ENCODE results near the gene ZFPM1.
"Not testable (repeated sequence)": the region's sequence is repeated elsewhere in the genome, so short reads cannot be mapped to it uniquely, and the experiment has no call there.

The ZFPM1 gene

DNA sequence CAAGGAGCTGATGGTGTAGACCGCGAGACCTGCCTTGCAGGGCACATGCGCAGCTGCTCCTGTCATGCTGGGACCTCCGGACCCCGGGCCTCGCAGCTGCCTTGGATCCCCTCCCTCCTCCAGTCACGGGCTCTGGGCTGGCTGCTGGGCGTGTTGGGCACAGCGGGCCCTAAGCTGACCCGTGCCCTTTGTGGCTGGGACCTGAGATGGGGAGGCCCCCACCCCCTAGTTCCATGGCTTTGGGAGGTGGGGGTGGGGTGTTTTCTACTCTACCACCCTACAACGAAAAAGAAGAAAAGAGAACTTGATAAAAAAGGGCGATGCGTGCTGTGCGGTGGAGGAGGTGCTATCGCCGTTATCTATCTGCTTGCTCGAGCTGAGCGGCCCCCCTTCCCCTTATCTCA, 14.5 kb downstream of the ZFPM1 start:
- no peak for DNase-seq

DNA sequence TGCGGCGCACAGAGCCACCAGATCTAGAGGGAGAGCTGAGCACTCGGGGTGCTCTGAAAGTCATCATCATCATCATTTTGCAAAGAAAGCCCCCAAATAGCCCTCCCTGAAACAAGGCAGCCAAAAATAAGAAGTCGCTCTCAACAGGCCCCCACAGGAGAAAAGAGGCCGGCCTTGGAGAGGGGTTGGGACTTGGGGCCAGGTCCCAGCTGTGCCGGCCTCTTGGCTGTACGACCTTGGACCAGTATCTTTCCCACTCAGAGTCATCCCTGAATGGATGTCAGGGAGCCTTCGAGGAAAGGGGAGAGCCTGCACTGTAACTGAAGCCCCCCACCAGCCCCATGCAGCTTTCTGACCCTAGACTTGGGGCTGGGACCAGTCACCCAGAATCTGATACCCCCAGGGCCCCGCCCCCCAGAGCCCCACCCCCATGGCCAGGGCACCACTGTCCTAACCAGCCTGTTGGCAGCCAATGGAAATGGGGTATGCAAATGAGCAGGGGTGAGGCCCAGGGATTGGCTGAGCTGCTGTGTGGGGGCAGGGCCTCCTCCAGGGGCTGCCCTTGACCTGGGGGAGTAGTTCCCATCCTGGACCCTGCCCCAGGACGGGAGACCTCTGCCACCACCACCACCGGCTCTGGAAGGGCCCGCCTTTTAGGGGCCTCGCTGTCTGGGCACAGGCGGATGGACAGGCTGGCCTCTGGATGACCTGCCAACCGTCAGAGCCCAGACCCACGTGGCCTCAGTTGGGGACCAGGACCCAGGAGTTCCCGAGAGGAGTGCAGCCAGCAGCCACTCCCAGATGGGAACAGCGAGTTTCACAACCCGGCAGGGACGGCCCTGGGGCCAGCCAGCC, 15.4 kb downstream of the ZFPM1 start:
- DNase-seq: no peak

DNA sequence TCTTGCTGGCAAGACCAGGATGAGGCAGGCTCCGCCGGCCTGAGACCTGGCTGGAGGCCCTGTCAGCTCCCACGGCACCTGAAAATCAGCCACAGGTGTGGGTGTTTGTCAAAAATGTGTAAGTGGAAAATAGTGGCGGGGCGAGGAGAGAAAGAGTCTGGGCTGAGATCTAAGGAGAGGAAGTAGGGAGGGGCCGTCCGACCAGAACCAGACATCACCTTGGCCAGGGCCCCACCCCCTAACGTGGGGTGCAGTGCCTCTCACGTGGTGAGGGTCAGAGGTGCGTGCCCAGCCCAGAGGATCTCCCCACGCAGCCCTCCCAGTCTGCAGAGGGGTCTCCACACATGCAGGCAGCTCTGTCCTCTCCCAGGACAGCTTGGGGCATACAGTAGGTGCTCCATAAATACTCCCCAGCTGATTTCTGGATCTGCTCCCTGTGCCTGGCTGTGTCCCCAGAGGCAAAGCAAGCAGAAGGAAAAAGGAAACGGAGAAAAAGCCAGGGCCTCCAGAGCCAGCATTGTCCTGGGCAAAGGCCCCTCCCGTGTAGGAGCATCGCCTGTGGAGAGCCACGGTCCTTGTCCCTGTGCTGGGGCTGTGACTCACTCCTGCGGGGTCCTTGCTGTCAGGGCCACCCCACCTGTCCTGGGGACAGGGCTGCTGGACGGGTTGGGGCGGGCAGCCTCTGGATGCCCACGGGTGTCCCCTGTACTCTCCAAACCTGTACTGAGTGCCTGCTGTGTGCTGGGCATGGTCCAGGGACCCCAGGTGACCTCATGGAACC, 16.7 kb downstream of the ZFPM1 start:
- no peak for DNase-seq

DNA sequence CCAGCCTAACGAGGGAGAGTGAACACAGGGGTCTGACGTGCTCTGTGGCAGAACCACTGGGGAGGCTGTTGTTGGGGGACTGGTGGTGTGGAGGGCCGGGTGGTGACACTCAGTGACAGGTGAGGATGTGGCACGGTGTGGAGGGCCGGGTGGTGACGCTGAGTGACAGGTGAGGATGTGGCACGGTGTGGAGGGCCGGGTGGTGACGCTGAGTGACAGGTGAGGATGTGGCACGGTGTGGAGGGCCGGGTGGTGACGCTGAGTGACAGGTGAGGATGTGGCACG, 17.3 kb downstream of the ZFPM1 start:
- not testable (repeated sequence) for DNase-seq

DNA sequence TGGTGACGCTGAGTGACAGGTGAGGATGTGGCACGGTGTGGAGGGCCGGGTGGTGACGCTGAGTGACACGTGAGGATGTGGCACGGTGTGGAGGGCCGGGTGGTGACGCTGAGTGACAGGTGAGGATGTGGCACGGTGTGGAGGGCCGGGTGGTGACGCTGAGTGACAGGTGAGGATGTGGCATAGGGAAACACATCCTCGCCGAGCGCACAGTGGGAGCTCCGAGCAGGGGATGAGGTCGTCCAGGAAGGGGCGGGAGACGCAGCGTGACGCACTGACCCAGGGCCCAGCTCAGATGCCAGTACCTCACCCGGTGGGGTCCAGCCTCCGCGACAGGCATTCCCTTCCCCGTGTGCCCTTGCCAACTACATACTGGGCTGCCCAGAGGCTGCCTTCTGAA, 17.6 kb downstream of the ZFPM1 start:
- DNase-seq: not testable (repeated sequence)

DNA sequence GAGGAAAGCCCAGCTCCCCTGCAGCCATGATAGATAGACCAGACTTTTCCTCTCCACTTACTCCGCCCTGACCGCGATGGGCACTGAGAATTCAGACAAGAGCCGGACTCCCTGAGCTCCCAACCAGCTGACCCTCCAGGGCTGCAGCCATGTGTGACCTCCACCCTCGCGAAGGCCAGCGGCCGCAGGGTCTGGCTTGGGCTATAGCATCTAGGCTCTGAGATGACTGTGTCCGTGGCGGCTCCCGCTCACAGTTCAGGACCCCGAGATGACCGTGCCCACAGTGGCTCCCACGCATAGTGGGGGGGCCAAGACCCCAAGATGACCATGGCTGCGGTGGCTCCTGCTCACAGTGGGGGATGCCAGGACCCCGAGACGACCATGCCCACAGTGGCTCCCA, 18.0 kb downstream of the ZFPM1 start:
- DNase-seq: no peak

DNA sequence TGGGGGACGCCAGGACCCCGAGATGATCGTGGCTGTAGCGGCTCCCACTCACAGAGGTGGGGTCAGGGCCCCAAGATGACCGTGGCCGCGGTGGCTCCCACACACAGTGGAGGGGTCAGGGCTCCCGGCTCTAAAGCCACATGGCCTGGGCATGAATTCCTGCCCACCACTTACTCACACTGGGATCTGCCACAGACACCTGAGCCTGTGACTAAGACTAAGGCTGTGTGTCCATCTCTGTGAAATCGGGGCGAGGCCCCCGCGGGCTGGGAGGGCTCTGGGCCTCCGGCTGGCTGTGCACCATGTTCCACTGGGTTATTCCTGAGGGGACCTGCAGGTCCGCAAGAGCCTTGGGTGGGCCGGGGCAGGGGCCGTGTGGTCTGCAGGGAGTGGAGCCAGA, 18.5 kb downstream of the ZFPM1 start:
- no peak for DNase-seq

DNA sequence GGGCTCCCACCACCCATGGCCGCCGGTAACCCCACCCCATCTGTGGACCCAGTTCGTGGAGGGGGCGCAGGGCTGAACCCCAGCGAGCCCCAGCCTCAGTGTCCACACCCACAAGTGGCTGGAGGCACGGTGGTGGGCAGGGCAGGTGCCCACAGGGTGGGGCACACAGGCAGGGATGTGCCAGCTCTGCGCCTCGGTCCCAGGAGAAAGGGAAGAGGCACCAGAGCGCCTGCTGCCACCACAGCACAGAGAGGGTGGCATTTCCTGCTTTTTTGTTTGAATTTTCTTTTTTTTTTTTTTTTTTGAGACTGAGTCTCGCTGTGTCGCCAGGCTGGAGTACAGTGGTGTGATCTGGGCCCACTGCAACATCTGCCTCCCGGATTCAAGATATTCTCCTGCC, 19.0 kb downstream of the ZFPM1 start:
- DNase-seq: no peak

DNA sequence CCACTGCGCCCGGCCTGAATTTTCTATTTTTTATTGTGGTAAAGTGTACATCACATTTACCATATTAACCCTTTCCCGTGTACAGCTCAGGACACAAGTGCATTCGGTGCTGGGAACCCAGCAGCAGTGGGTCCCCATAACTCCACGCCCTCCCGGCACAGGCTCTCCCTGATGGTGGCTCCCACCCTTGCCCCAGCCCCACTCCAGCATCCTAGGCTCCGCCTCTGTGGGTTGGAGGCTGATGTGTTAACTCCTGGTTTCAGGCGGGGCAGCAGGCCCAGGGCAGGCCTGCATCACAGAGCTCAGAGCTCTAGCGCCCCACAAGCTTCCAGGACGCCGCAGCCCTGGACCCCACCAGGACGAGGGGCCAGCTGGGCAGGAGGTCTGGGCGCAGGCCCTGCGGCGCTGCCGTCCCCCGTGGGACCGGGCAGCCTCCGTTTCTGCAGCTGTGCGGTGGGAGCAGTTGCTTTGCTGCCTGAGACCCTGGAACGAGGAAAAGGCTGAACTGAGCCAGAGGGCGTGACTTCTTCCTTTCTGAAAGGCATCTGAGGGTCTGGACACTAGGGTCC, 19.6 kb downstream of the ZFPM1 start:
- no peak for DNase-seq

DNA sequence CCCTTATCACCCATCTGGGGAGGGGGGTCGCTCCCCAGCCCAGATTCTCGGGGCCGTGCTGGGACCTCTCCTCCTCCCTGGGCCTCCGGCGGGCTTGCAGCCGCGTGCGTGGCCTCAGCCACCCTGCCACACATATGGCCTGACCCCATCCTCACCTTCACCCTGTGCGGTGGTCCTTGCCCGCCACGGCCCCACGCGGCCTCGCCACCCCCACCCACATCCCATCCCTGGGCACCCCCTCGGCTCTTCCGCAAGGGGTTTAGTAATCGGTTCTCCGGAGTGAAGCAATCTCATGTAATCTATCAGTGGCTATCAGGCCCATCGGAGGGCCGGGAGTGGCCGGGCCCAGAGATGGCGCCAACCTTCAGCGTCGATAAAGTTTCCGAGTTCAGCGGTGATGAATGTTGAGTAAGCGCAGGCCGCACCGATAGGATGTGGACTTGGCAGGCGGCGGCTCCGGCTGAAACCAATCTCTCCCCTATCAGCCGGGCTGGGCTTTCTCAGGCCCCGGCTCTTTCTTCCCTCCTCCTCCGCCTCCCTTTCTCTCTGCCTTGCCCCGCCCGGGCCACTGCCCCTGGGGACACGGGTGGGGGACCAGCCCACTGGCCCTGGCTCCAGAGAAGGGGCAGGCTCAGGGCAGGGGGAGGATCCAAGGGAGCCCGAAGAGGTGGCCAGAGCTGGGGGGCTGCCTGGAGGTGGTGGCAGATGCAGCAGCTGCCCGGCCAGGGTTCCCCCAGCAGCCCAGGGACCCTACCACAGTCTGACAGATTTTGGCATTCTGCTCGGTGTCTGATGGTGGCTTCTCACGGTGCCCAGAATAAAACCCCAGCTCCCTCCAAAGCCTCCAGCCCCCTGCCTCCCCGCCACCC, 20.8 kb downstream of the ZFPM1 start:
- DNase-seq: no peak

DNA sequence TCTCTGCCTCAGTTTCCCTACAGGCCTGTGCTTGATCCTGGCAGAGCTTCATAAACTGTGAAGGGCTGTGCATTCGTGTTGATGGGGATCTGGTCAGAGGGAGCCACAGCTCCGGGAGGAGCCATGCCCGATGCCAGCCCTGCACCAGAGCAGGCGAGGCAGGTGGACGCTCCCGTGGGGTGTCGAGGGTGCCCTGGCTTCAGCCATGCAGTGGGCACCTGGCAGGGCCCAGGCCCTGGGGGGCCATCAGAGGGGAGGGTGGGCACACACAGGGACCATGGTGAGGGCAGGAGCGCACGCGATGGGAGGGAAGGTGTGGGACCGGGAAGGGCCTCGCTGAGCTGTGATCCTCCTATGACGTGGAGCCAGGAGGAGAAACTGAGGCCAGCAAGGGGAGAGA, 22.0 kb downstream of the ZFPM1 start:
- no peak for DNase-seq

DNA sequence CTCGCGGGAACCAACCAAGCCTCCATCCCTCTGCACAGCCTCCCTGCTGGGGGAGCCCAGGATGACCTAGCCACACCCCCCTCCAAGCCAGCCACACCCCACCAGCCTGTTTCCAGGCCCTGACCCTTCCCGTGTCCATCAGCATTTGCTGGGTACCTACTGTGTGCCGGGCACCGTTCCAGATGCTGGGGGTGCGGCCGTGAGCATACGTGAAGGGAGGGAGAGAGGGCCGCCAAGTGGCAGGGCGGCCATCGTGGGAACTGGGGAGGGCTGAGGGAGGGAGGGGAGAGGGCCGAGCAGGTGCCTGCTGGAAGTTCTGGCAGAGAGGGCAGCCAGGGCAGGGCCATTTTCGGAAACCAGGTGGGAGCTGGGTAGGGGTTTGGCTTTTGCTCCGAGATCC, 23.1 kb downstream of the ZFPM1 start:
- no peak for DNase-seq

DNA sequence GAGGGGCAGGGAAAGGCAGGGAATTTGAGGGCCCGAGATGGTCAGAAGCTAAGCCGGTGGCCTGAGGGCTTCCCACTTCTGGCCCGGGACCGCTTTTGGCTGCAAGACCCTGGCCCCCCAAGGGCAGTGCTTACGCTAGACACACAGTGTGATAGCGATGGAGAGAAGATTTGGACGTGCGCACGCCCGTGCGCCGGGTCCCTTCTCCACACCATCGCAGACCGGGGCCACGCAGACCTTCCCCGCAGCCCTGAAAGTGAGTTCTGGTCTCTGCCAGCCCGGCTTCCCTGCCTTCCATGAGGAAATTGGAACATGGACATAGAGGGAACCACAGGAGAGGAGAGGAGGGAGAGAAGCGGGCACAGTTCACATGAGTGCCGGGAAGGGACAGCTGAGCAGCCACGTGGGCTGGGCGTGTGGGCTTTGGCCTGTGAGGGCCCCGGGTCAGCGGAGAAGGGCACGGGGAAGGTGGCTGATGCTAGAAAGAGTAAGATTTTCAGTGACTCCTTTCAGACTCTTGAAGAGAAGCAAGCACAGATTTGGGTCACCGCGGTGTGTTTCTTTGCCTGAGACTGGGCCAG, 23.8 kb downstream of the ZFPM1 start:
- no peak for DNase-seq

DNA sequence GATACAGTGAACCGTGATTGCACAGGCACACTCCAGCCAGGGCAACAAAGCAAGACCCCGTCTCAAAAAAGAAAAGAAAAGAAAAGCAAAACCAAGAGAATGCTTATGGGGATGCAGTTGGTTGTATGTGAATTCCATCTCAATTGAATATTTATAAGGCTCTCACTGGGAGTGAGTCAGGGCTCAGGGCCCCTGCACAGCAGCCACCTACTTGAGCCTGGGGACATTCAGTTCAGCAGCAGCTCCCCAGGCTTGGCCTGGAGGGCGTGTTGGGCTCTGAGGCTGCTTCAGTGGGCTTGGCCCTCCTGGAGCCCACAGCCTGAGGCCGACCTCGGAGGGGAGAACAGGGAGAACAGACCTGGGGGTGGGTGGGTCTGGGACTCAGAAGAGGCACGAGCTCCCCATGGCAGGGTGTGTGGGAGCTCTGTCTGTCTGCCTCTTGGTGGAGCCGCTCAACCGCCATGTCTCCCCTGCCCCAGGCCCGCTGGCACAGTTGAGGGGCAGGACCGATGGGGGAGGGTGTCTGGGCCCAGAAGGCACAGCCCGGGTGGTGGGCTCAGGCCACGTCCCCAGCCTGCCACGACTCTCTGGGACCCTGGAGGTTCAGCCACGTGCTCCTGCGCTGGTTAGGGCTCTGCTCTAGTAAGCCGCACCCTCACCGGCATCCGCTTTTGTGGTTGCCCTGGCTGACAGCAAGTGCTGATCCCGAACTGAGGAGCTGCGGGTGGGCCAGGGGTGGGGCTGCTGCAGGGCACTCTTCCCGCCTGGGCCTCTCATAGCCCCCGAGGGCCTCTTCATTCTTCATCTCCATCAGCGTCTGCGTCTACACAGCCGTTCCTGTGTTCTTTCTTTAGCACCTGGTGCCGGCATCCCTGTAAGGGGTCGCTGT, 24.8 kb downstream of the ZFPM1 start:
- no peak for DNase-seq

DNA sequence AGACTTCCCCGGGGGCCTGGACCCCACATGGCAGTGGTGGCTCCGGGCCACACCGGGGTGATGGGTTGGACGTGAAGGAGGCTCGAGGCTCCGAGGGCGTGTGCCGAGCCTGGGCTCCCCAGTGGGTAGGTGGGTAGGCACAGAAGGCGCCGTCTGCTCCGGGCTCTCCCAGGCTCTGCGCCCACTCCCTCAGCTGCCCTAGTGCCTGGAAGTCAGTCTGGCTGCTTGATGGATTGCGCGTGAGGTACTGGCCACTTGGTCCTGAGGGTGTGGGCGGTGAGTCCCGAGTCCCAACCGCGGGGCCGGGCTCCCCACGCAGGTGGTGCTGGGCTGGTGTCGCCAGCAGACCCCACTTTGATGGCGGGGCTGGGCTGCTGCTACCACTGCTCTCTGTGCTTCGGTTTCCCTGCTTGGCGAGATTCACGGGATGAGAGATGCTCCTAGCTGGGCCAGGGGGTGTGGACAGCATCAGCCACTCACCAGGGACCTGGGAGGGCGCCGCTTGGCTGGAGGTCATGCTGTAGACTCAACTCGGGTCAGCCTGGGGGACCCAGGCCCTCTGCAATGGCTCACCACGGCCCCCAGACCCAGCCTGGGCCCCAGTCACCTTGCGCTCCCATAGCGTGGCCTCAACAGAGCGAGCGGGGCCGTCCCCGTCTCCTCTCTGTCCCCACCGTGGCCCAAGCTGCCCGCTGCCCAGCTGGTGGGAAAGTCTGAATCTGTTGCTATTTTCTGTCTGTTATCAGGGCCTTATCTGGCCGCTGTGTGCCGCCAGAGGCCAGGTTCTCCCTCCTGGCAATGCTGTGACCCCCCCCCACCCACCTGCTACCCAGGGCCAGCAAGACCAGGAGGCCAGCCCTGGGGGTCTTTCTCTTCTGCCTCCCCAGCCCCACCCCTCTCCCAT, 26.1 kb downstream of the ZFPM1 start:
- no peak for DNase-seq

DNA sequence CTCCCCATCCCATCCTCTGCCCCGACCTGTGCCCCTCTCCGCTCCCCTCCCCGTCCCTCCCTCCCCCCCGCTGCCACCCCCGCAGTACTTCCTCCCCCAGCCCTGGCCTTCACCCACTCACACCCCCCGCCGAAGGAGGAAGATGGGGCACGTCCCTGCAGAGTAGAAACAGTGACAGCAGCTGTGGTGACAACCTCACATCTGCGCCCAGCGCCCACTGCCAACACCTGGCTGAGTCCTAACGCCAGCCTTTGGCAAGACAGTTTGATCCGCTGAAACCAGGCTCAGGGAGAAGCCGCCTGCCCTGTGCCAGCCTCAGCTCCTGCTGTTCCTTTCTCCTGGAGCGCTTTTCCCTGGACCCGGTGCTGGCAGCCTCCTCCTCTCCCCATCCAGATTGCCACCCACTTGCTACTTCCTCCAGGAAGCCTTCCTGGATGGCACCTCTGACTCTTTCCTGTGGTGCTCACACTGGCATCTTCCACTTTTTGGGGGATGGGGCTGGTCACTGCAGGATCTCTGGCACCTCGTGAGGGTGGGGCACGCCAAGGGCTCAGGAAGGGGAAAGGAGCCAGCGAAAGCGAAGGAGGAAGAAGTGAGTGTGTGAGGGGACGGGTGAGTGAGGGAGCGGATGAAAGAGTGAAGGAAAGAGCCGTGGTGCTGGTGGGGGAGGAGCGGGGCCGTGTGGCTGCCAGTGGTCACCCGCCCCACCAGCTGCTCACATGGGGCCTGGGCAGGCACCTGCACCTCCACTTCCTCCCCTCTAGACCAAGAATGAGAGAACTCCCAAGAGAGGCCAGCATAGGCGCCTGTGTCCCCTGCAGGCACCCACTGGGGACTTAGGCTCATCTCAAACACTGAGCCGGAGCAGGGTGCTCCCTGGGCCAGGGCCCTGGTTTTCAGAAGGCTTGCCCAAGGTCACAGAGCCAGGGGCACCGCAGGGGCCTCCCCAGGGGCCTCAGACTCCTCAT, 27.0 kb downstream of the ZFPM1 start:
- no peak for DNase-seq

DNA sequence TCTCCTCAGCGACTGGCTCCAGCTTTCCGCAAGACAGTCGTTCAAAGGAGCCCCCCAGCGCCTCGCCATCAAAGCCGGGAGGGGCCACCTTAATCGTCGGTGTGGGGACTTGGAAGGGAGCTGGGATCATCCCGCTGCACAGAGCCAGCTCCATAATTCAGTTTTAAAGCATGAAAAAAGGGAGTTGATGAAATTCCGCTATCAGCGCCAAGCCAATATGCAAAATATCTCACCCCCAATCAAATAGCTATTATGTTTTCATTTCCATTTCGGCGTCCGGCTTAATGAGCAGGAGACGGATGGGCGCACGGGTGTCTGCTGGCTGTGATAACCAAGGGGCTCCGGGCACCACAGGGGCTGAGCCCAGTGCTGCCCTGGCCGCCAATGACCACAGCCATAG, 27.7 kb downstream of the ZFPM1 start:
- no peak for DNase-seq

DNA sequence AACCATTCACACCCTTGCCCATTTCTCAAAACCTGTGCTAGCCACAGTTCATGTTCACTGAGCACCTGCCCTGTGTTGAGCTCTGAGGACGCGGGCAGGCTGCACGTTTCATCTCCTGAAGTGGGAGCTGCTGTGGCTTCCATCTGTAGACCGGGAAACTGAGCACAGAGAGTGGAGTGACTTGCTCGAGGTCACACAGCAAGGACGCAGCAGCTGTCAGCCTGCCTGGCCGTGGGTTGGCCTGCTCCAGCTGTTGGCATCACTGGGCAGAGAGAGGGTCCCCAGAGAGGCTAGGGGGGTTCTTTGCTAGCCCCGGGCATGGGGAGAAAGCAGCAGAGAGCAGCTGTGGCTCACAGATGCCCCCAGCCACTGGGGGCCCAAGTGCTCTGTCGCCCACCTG, 28.8 kb downstream of the ZFPM1 start:
- no peak for DNase-seq

DNA sequence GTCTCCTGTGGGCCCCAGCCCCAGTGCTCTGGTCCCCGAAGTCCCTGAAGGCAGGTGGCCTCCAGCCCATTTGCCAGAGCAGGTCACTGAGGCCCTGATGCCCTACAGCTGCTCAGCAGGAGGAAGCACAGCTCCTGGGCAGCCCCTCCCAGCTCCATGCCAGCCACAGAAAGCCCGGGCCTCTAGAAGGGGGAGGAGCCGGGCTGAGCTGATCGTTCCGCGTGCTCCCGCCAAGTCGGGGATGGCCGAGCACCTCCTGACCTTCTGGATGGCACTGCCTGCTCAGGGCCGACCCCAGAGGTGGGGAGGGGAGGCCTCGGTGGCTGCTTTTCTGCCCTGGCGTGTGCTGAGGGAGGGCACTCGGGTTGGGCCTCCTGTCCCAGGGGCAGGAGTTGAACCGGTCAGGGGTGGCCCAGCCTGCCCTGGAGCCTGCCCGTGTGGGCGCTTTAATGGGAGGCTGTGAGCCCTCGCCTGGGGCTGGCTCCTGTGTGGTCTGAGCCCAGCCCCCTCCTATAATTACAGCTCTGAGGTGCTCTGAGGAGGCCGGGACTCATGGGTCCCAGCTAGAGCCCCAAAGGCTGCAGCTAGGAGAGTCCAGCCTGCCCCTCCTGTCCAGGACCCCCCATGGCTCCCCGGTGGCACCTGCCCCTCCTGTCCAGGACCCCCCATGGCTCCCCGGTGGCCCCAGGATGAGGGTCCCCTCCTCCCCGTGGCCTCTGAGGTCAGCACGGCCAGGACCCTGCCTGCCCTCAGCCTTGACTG, 29.7 kb downstream of the ZFPM1 start:
- no peak for DNase-seq
